HUES6 (cell line): ENCODE results near the gene MXRA8.

Experiments
- H3K27ac ChIP-seq: 2 replicates; pipeline ENCODE4 v1.7.0; 2013; ENCODE audit warnings: low read depth, mild to moderate bottlenecking, low read length, inconsistent platforms
- H3K27me3 ChIP-seq: 2 replicates; pipeline ENCODE4 v1.6.1; 2013; ENCODE audit warnings: low read length; ENCODE audit not compliant: control insufficient read depth, insufficient read depth
- H3K36me3 ChIP-seq: 2 replicates; pipeline ENCODE4 v1.6.1; 2013; ENCODE audit warnings: low read length; ENCODE audit not compliant: control insufficient read depth, insufficient read depth
- H3K4me1 ChIP-seq: 2 replicates; pipeline ENCODE4 v1.6.1; 2013; ENCODE audit warnings: low read length; ENCODE audit not compliant: control insufficient read depth, insufficient read depth
- H3K4me3 ChIP-seq: 2 replicates; pipeline ENCODE4 v1.5.1; 2013; ENCODE audit warnings: low read depth, low read length
- H3K9ac ChIP-seq: one replicate; pipeline ENCODE4 v1.6.1; 2013; ENCODE audit warnings: mild to moderate bottlenecking, low read length
- H3K9me3 ChIP-seq: 2 replicates; pipeline ENCODE4 v1.6.1; 2013; ENCODE audit warnings: low read depth, low read length; ENCODE audit not compliant: control insufficient read depth, insufficient read depth

MXRA8 gene

DNA sequence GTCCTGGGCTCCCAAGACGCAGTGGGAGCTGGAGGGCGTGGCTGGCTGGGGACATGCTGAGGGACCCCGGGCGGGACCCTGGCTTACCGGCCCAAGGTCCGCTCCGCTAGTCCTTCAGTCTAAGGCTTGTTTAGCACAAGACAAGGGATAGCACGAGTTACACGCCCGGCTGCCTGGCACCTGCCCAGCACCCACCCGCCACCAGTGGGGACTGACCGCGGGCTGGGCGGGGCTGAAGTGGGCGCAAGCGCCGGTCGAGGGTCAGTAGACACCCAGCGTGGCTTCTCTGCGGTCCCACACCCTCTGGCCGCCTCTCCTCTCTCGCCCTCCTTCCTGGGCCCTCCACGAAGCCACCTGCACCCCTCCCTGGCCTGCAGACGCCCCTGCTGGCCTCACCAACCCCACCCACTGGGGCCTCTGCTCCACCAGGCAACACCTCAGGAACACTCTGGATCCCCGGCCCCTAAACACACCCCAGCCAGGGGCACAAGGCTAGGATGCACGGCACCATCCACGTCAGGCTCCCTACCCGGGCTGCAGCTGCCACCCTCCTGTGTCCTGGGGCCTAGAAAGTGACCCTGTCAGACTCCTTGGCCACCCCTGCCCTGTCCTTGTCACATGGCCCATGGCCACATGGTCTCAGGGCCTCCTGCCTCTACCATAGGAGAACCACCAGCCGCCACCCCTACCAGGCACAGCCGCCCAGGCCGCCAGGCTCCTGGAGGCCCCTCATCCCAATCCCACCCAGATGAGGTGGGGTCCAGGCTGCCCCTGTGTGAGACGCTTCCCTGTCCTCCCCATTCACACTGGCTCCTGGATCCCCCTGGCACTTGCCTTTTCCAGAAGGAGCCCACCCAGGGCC, 21.2 kb downstream of the MXRA8 start:
- Histone ChIP-seq H3K4me1 (no peaks in the 10 kb centered on the region), H3K36me3 (peaks cover 39% of the 10 kb centered on the region), H3K27me3 (no peaks in the 10 kb centered on the region), H3K27ac (no peak overlapping the region), H3K9ac (no peak overlapping the region), H3K4me3 (no peak overlapping the region), H3K9me3 (no peaks in the 10 kb centered on the region)

DNA sequence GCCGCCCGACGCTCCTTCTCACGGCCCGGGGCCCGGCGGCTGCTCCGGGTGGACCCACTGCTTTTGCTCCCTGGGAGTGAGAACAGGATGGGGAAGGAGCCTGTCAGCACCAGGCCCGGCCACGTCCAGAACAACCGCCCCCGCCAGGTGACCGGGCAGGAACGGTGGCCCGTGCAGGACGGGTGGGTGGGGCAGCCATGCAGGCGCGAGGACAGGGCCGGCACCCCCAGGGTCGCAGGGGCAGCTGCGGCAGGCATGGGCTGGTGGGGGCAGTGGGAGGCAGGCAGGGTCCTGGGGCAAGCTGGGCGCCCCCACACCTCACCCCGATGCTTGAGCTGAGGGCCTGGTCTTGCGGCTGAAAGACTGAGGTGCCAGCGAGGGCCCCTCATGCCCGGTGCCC, 21.9 kb downstream of the MXRA8 start:
- Histone ChIP-seq H3K9me3 (no peaks in the 10 kb centered on the region), H3K27ac (no peak overlapping the region), H3K27me3 (no peaks in the 10 kb centered on the region), H3K4me3 (no peak overlapping the region), H3K36me3 (peaks cover 34% of the 10 kb centered on the region), H3K9ac (no peak overlapping the region), H3K4me1 (no peaks in the 10 kb centered on the region)

DNA sequence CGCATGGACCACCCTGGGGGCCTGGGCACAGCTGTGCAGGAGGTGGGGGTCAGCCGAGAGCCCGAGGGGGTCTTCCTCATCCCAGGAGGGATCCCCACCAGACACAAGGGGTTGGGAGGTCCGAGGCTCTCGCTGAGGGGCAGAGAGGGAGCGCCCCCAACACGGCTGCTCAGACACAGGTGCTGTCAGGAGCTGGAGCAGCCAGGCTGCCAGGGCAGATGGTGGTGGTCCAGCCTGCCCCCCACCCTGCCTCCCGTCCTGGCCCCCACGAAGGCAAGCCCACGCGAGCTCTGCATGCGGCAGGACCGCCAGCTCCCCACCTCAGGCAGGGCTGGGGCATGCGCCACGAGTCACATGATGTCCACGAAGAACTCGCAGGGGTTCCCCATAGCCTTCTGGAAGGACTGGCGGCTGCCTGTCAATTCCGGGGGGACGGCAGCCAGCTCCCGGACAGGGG, 22.5 kb downstream of the MXRA8 start:
- Histone ChIP-seq H3K9ac (no peak overlapping the region), H3K9me3 (no peaks in the 10 kb centered on the region), H3K36me3 (peaks cover 28% of the 10 kb centered on the region), H3K4me3 (no peak overlapping the region), H3K27ac (no peak overlapping the region), H3K27me3 (no peaks in the 10 kb centered on the region), H3K4me1 (no peaks in the 10 kb centered on the region)

DNA sequence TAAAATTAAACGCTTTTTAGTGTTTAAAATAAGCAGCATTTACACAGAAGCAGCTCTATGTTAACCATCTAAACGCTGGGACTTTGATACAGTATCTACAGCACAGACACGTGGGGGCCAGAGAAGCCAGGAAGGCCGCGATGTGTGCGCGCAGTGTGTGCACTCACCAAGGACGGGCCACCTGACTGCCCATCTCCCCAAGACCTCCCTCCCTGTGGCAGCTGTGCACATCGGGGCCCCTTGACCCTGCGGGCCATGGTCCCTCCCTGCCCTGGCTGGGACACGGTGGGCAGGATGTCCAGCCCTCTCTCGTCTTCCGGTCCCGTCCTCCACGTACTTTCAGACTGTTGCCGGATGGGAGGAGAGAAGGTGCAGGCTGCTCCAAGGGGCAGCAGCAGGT, 23.1 kb downstream of the MXRA8 start:
- Histone ChIP-seq H3K36me3 (peaks cover 22% of the 10 kb centered on the region), H3K9me3 (no peaks in the 10 kb centered on the region), H3K4me3 (no peak overlapping the region), H3K4me1 (no peaks in the 10 kb centered on the region), H3K27me3 (no peaks in the 10 kb centered on the region), H3K9ac (no peak overlapping the region), H3K27ac (no peak overlapping the region)

DNA sequence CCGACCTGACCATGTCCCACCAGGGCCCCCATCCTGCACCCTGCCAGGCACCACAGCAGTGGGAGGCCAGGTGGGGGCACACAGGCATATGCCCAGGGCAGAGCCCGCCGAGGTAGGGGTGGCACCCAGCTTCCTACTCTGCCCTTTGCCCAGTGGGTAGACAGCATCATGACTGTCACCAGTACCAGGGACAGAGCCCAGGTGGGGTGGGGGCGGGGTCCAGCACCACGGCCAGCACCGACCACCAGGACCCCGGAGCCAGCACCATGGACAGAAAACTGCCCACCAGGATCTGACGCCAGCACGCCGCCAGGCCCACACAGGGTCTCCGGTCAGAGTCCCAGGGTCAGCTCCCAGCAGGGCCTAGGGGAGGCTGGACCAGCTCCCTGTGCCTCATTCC, 23.5 kb downstream of the MXRA8 start:
- no peak overlapping the region for H3K4me3 ChIP-seq
- H3K9me3 ChIP-seq, result no peaks in the 10 kb centered on the region
- no peak overlapping the region for H3K9ac ChIP-seq
- no peaks in the 10 kb centered on the region for H3K4me1 ChIP-seq
- no peak overlapping the region for H3K27ac ChIP-seq
- no peaks in the 10 kb centered on the region for H3K27me3 ChIP-seq
- H3K36me3 ChIP-seq, result peaks cover 18% of the 10 kb centered on the region

DNA sequence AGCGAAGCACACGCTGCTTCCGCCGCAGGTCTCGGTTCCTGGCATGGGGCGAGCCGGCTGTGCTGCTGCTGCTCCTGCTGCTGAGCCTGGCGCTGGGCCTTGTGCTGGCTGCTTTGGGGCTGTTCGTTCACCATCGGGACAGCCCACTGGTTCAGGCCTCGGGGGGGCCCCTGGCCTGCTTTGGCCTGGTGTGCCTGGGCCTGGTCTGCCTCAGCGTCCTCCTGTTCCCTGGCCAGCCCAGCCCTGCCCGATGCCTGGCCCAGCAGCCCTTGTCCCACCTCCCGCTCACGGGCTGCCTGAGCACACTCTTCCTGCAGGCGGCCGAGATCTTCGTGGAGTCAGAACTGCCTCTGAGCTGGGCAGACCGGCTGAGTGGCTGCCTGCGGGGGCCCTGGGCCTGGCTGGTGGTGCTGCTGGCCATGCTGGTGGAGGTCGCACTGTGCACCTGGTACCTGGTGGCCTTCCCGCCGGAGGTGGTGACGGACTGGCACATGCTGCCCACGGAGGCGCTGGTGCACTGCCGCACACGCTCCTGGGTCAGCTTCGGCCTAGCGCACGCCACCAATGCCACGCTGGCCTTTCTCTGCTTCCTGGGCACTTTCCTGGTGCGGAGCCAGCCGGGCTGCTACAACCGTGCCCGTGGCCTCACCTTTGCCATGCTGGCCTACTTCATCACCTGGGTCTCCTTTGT, 24.7 kb downstream of the MXRA8 start:
- Histone ChIP-seq H3K27ac (no peak overlapping the region), H3K4me1 (no peaks in the 10 kb centered on the region), H3K4me3 (no peak overlapping the region), H3K36me3 (peaks cover 11% of the 10 kb centered on the region), H3K9me3 (no peaks in the 10 kb centered on the region), H3K9ac (no peak overlapping the region), H3K27me3 (no peaks in the 10 kb centered on the region)

DNA sequence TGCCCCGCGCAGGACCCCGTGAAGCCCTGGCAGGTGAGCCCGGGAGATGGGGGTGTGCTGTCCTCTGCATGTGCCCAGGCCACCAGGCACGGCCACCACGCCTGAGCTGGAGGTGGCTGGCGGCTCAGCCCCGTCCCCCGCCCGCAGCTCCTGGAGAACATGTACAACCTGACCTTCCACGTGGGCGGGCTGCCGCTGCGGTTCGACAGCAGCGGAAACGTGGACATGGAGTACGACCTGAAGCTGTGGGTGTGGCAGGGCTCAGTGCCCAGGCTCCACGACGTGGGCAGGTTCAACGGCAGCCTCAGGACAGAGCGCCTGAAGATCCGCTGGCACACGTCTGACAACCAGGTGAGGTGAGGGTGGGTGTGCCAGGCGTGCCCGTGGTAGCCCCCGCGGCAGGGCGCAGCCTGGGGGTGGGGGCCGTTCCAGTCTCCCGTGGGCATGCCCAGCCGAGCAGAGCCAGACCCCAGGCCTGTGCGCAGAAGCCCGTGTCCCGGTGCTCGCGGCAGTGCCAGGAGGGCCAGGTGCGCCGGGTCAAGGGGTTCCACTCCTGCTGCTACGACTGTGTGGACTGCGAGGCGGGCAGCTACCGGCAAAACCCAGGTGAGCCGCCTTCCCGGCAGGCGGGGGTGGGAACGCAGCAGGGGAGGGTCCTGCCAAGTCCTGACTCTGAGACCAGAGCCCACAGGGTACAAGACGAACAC, 25.4 kb downstream of the MXRA8 start:
- no peak overlapping the region for H3K4me3 ChIP-seq
- no peaks in the 10 kb centered on the region for H3K4me1 ChIP-seq
- H3K9ac ChIP-seq, result no peak overlapping the region
- no peaks in the 10 kb centered on the region for H3K27me3 ChIP-seq
- no peaks in the 10 kb centered on the region for H3K9me3 ChIP-seq
- H3K27ac ChIP-seq, result no peak overlapping the region
- peaks cover 5% of the 10 kb centered on the region; the same call in 1 of the 2 replicates for H3K36me3 ChIP-seq

DNA sequence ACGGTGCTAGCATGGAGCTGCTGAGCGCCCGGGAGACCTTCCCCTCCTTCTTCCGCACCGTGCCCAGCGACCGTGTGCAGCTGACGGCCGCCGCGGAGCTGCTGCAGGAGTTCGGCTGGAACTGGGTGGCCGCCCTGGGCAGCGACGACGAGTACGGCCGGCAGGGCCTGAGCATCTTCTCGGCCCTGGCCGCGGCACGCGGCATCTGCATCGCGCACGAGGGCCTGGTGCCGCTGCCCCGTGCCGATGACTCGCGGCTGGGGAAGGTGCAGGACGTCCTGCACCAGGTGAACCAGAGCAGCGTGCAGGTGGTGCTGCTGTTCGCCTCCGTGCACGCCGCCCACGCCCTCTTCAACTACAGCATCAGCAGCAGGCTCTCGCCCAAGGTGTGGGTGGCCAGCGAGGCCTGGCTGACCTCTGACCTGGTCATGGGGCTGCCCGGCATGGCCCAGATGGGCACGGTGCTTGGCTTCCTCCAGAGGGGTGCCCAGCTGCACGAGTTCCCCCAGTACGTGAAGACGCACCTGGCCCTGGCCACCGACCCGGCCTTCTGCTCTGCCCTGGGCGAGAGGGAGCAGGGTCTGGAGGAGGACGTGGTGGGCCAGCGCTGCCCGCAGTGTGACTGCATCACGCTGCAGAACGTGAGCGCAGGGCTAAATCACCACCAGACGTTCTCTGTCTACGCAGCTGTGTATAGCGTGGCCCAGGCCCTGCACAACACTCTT, 26.2 kb downstream of the MXRA8 start:
- Histone ChIP-seq H3K27me3 (no peaks in the 10 kb centered on the region), H3K36me3 (peaks cover 10% of the 10 kb centered on the region; the same call in 1 of the 2 replicates), H3K9me3 (no peaks in the 10 kb centered on the region), H3K4me1 (no peaks in the 10 kb centered on the region), H3K4me3 (no peak overlapping the region), H3K27ac (no peak overlapping the region), H3K9ac (no peak overlapping the region)

DNA sequence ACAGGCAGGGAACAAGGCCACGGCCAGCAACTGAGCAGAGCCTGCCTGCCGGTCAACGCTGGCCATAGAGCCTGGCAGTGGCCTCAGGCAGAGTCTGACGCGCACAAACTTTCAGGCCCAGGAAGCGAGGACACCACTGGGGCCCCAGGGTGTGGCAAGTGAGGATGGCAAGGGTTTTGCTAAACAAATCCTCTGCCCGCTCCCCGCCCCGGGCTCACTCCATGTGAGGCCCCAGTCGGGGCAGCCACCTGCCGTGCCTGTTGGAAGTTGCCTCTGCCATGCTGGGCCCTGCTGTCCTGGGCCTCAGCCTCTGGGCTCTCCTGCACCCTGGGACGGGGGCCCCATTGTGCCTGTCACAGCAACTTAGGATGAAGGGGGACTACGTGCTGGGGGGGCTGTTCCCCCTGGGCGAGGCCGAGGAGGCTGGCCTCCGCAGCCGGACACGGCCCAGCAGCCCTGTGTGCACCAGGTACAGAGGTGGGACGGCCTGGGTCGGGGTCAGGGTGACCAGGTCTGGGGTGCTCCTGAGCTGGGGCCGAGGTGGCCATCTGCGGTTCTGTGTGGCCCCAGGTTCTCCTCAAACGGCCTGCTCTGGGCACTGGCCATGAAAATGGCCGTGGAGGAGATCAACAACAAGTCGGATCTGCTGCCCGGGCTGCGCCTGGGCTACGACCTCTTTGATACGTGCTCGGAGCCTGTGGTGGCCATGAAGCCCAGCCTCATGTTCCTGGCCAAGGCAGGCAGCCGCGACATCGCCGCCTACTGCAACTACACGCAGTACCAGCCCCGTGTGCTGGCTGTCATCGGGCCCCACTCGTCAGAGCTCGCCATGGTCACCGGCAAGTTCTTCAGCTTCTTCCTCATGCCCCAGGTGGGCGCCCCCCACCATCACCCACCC, 27.0 kb downstream of the MXRA8 start, which contains the start of gene TAS1R3:
Gene TAS1R3 (plus strand): TSS at position 213 of the 898 bp plus-strand sequence. CDS start 66 bp downstream, at position 279.
- H3K9ac ChIP-seq, result no peak within 1 kb of the TSS
- no peaks in the 10 kb centered on the region for H3K9me3 ChIP-seq
- H3K36me3 ChIP-seq, result peaks cover 10% of the 10 kb centered on the region; the same call in 1 of the 2 replicates
- H3K4me3 ChIP-seq, result no peak within 1 kb of the TSS
- no peaks in the 10 kb centered on the region for H3K27me3 ChIP-seq
- no peak within 1 kb of the TSS for H3K27ac ChIP-seq
- no peaks in the 10 kb centered on the region for H3K4me1 ChIP-seq
